ENCODE data around the gene KIAA1328. TPM values are rescaled to one million over a fixed set of nuclear protein-coding genes. Genes with fewer than 3 reads are reported as not detected.

The KIAA1328 gene
- total RNA-seq, 4 donors from 2014 or later, result 21.2 to 26.6 (median 24.8) TPM

DNA sequence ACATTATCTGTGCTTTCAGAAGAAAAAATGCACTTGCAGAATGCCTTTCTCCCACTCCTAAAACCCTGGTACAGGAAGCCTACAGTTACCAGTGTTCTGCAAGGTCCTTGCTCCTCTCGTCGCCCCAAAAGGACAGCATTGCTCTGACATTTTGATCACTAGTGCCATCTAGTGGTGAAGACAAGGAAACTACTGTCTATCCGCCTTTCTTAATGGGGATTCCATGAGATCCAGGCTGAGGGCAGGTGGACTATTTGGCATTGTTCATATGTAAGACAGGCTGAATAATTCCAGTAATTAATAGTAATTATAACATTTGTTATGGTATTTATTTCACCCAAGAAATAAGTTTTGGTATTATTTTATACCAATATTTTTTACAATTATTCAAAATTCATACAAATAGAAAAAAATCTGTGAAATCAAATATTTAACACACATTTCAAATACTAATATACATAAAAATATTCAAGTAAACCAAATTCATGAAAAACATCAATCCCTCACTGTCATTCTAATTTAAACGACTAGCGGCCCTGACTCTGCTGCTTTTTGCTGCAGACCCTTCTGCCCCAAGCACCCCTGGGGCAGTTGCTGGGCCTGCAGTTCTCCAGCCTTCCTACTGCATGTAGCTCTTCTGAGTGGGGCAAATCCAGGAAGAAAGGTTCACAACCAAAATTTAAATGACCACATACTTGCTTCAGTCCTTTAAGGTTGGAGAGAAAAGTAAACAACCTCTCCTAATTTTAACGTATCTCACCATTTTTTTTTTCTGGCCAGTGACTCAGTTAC is 19.1 kb upstream of the KIAA1328 start:
- Histone ChIP-seq H3K4me3 (replicated peaks in 1 of 3) (no peak overlapping the region), H3K27me3 (no peaks in the 10 kb centered on the region), H3K27ac (no peak overlapping the region), H3K4me1 (peaks cover 0 to 2% of the 10 kb centered on the region in 2 donors), H3K36me3 (peaks cover 5 to 10% of the 10 kb centered on the region in 2 donors), H3K9me3 (no peaks in the 10 kb centered on the region)
- intact Hi-C loops (cut with DNase I), result no loop called here
- 42 to 45% methylated on average over 6 of the region's 6 CpGs for WGBS, 2 donors
- peak; percentile 31 to 34 for DNase-seq
- TF ChIP-seq POLR2A (IDR thresholded peaks at IDR 0.05), result no peak
- TF ChIP-seq, protein P1, sequence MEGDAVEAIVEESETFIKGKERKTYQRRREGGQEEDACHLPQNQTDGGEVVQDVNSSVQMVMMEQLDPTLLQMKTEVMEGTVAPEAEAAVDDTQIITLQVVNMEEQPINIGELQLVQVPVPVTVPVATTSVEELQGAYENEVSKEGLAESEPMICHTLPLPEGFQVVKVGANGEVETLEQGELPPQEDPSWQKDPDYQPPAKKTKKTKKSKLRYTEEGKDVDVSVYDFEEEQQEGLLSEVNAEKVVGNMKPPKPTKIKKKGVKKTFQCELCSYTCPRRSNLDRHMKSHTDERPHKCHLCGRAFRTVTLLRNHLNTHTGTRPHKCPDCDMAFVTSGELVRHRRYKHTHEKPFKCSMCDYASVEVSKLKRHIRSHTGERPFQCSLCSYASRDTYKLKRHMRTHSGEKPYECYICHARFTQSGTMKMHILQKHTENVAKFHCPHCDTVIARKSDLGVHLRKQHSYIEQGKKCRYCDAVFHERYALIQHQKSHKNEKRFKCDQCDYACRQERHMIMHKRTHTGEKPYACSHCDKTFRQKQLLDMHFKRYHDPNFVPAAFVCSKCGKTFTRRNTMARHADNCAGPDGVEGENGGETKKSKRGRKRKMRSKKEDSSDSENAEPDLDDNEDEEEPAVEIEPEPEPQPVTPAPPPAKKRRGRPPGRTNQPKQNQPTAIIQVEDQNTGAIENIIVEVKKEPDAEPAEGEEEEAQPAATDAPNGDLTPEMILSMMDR (IDR thresholded peaks at IDR 0.05), result peak; percentile 48 to 74 (median 58)

DNA sequence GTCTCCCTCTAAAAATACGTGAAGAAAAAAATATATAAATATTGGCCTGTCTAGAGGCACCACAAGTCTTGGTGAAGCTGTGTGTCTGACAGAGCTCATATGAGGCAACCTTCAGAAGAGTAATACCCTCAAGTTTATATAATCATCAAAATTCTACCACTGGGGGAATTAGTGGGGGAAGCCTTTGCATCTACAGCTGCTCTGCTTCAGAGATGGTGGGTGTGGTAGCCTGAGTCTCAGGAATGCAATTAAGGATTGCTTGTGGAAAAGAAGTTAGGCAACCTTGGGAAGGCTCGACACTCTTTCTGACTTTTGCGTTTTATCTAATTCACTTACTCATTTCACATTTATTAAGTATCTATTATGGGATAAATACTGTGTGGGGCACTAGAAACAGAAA is 17.5 kb upstream of the KIAA1328 start:
- no peaks in the 10 kb centered on the region for H3K9me3 ChIP-seq
- H3K27me3 ChIP-seq, result no peaks in the 10 kb centered on the region
- TF ChIP-seq, protein P1 (IDR thresholded peaks at IDR 0.05), result no peak
- TF ChIP-seq POLR2A (IDR thresholded peaks at IDR 0.05), result no peak
- no peak overlapping the region for H3K4me3 ChIP-seq (replicated peaks in 1 of 3)
- 85 to 94% methylated on average over 3 of the region's 3 CpGs for WGBS, 2 donors
- H3K27ac ChIP-seq, result no peak overlapping the region
- intact Hi-C loops (cut with DNase I), result no loop called here
- H3K4me1 ChIP-seq, result peaks cover 3 to 8% of the 10 kb centered on the region in 2 donors
- DNase-seq, result no peak
- peaks cover 0 to 5% of the 10 kb centered on the region in 2 donors for H3K36me3 ChIP-seq

GRCh38 chr18:36811955-36812354 is 17.0 kb upstream of the KIAA1328 start:
- Histone ChIP-seq H3K9me3 (no peaks in the 10 kb centered on the region), H3K27me3 (no peaks in the 10 kb centered on the region), H3K4me1 (peaks cover 3 to 8% of the 10 kb centered on the region in 2 donors), H3K4me3 (replicated peaks in 1 of 3) (no peak overlapping the region), H3K27ac (no peak overlapping the region), H3K36me3 (peaks cover 0 to 3% of the 10 kb centered on the region in 2 donors)
- intact Hi-C loops (cut with DNase I), result no loop called here
- DNase-seq, result no peak
- TF ChIP-seq, protein P1 (IDR thresholded peaks at IDR 0.05), result no peak
- no peak for TF ChIP-seq POLR2A (IDR thresholded peaks at IDR 0.05)

- H3K27ac ChIP-seq, result no peak overlapping the region
- TF ChIP-seq, protein P1 (IDR thresholded peaks at IDR 0.05), result no peak
- no peak for TF ChIP-seq POLR2A (IDR thresholded peaks at IDR 0.05)
- intact Hi-C loops (cut with DNase I), result no loop called here
- no peak overlapping the region for H3K4me3 ChIP-seq (replicated peaks in 1 of 3)
- H3K27me3 ChIP-seq, result no peaks in the 10 kb centered on the region
- WGBS, 2 donors, result 86 to 95% methylated on average over 3 of the region's 3 CpGs
- no peak for DNase-seq
- peaks cover 3 to 8% of the 10 kb centered on the region in 2 donors for H3K4me1 ChIP-seq
- no peaks in the 10 kb centered on the region for H3K9me3 ChIP-seq
- H3K36me3 ChIP-seq, result no peaks in the 10 kb centered on the region
Observed at GRCh38 chr18:36812678-36813077, 16.2 kb upstream of the KIAA1328 start.

DNA sequence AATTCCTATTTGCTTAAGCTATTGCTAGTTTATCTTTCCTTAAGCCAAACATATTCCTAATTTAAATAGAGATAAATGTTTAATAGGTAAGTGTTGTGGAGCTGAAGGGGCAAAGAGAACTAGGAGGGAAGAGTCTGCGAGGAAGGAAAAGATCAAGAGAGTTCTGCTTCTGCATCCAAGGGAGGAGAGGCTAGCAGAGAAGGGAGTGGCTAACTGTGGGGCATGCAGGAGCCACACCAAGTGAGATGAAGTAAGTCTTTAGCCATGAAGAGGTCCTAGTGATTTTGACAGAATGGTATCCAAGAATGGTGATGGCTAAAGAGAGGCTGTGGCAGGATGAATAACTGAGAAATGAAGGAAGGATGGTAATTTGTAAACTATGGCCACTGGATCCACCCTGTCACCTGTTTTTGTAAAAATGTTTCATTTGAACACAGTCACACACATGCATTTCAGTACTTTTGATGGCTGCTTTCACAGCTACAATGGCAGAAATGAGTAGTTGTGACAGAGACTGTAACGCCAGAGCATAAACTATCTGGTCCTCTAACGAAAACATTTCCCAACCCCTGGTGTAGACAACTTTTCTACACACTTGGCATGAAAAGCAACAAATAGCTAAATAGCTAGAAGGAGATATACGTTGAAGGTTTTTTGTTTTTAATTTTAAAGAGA is 15.7 kb upstream of the KIAA1328 start:
- no peak overlapping the region for H3K27ac ChIP-seq
- peaks cover 3 to 8% of the 10 kb centered on the region in 2 donors for H3K4me1 ChIP-seq
- no peak for DNase-seq
- intact Hi-C loops (cut with DNase I), result no loop called here
- H3K27me3 ChIP-seq, result no peaks in the 10 kb centered on the region
- 94% methylated on average over 4 of the region's 4 CpGs for WGBS, 2 donors
- no peaks in the 10 kb centered on the region for H3K9me3 ChIP-seq
- no peak for TF ChIP-seq POLR2A (IDR thresholded peaks at IDR 0.05)
- TF ChIP-seq, protein P1 (IDR thresholded peaks at IDR 0.05), result no peak
- H3K36me3 ChIP-seq, result peaks cover 0 to under 1% of the 10 kb centered on the region in 2 donors
- H3K4me3 ChIP-seq (replicated peaks in 1 of 3), result no peak overlapping the region
